GOT3 (cell line): ENCODE results near the gene HSPA12B.

Experiments
- DNase-seq: peaks from one replicate; lab custom pipeline; 2025; ENCODE audit warnings: mixed read lengths; lab: John Stamatoyannopoulos, UW

The HSPA12B gene

GRCh38 chr20:3749087-3749688 is 16.7 kb downstream of the HSPA12B start:
- DNase-seq: no peak

- no peak for DNase-seq
Measured at GRCh38 chr20:3749689-3750531, 17.4 kb downstream of the HSPA12B start.

GRCh38 chr20:3751305-3751674 is 18.8 kb downstream of the HSPA12B start:
- no peak for DNase-seq

GRCh38 chr20:3751675-3752385 is 19.3 kb downstream of the HSPA12B start:
- DNase-seq: no peak

GRCh38 chr20:3752386-3752759 is 19.9 kb downstream of the HSPA12B start:
- DNase-seq: no peak

GRCh38 chr20:3753098-3753497 is 20.6 kb downstream of the HSPA12B start:
- DNase-seq: no peak

- DNase-seq: no peak
Measured at GRCh38 chr20:3753501-3754275, 21.2 kb downstream of the HSPA12B start.

GRCh38 chr20:3754276-3754630 is 21.8 kb downstream of the HSPA12B start:
- DNase-seq: no peak

GRCh38 chr20:3755269-3755668 is 22.8 kb downstream of the HSPA12B start:
- DNase-seq: no peak

- DNase-seq: no peak
Measured at GRCh38 chr20:3755814-3756480, 23.5 kb downstream of the HSPA12B start.

- DNase-seq: no peak
Measured at GRCh38 chr20:3757268-3757667, 24.8 kb downstream of the HSPA12B start.

GRCh38 chr20:3758566-3758965 is 26.1 kb downstream of the HSPA12B start:
- DNase-seq: no peak

- DNase-seq: no peak
Measured at GRCh38 chr20:3759316-3759823, 26.9 kb downstream of the HSPA12B start.

- DNase-seq: no peak
Measured at GRCh38 chr20:3759884-3760283, 27.4 kb downstream of the HSPA12B start.

GRCh38 chr20:3760655-3761348 is 28.3 kb downstream of the HSPA12B start:
- DNase-seq: no peak

- DNase-seq: no peak
Measured at GRCh38 chr20:3763671-3764601, 31.5 kb downstream of the HSPA12B start.

GRCh38 chr20:3764659-3765058 is 32.2 kb downstream of the HSPA12B start:
- no peak for DNase-seq

- no peak for DNase-seq
Measured at GRCh38 chr20:3765171-3765882, 32.8 kb downstream of the HSPA12B start.

GRCh38 chr20:3766422-3767109 is 34.1 kb downstream of the HSPA12B start:
- no peak for DNase-seq
